Neural cell (in vitro differentiated cells): ENCODE data around the gene LRIG1. TPM values are rescaled to one million over a fixed set of nuclear protein-coding genes. Genes with fewer than 3 reads are reported as not detected.

ENCODE experiments used
- H2AFZ ChIP-seq: fragments of 200-600, 300-800 bp; sonication (generic), shearing (Covaris generic); 2 replicates; pipeline ENCODE4 v1.6.0; 2014; ENCODE audit warnings: low read depth, mild to moderate bottlenecking, antibody characterized with exemption, low read length, moderate library complexity
- H3F3A ChIP-seq: fragments of 200-600 bp; shearing (Covaris generic); 2 replicates; pipeline ENCODE4 v1.6.1; 2016; ENCODE audit warnings: mild to moderate bottlenecking, moderate library complexity, mixed read lengths, antibody characterized with exemption, low read length; ENCODE audit not compliant: insufficient read depth, poor library complexity, severe bottlenecking
- H3K27ac ChIP-seq: fragments of 200-600, 300-800 bp; sonication (generic), shearing (Covaris generic); 2 replicates; pipeline ENCODE4 v1.5.1; 2014; ENCODE audit warnings: mild to moderate bottlenecking, low read length, moderate library complexity
- H3K27me3 ChIP-seq: fragments of 300-800, 200-600 bp; sonication (generic), shearing (Covaris generic); 2 replicates; pipeline ENCODE4 v1.6.0; 2014; ENCODE audit warnings: mild to moderate bottlenecking, low read depth, low read length, moderate library complexity; ENCODE audit not compliant: insufficient read depth
- H3K36me3 ChIP-seq: fragments of 300-800, 200-600 bp; sonication (generic), shearing (Covaris generic); 2 replicates; pipeline ENCODE4 v1.5.1; 2014; ENCODE audit warnings: mild to moderate bottlenecking, antibody characterized with exemption, low read length, moderate library complexity; ENCODE audit not compliant: insufficient read depth
- H3K4me2 ChIP-seq: fragments of 300-800, 200-600 bp; sonication (generic), shearing (Covaris generic); 2 replicates; pipeline ENCODE4 v1.6.0; 2014; ENCODE audit warnings: mild to moderate bottlenecking, low read length
- H3K4me3 ChIP-seq: fragments of 300-800, 200-600 bp; sonication (generic), shearing (Covaris generic); 2 replicates; pipeline ENCODE4 v1.5.1; 2014; ENCODE audit warnings: mild to moderate bottlenecking, low read length, moderate library complexity
- H3K79me2 ChIP-seq: fragments of 200-600 bp; shearing (Covaris generic); replicated peaks from 2 replicates; pipeline ENCODE4 v1.6.0; 2014; ENCODE audit warnings: mild to moderate bottlenecking, low read length, moderate library complexity; ENCODE audit not compliant: insufficient read depth
- H3K9ac ChIP-seq: fragments of 300-800, 200-600 bp; sonication (generic), shearing (Covaris generic); 2 replicates; pipeline ENCODE4 v1.6.1; 2016; ENCODE audit warnings: mild to moderate bottlenecking, low read length, mixed read lengths
- H3K9me2 ChIP-seq: fragments of 200-600 bp; shearing (Covaris generic); 2 replicates; pipeline ENCODE4 v1.6.1; 2016; ENCODE audit warnings: mild to moderate bottlenecking, low read length, mixed read lengths; ENCODE audit not compliant: insufficient read depth
- H3K9me3 ChIP-seq: fragments of 200-600, 300-800 bp; sonication (generic), shearing (Covaris generic); 2 replicates; pipeline ENCODE4 v1.6.1; 2016; ENCODE audit warnings: mild to moderate bottlenecking, mixed run types, low read length, moderate library complexity, mixed read lengths
- H4K20me1 ChIP-seq: fragments of 200-600 bp; shearing (Covaris generic); 2 replicates; pipeline ENCODE4 v1.6.1; 2016; ENCODE audit warnings: mild to moderate bottlenecking, mixed run types; ENCODE audit not compliant: insufficient read depth
- CTCF ChIP-seq: fragments of 450-650 bp; IDR thresholded peaks from 2 replicates; pipeline ENCODE4 v1.5.1; 2014; ENCODE audit warnings: antibody characterized with exemption, mild to moderate bottlenecking, moderate library complexity; ENCODE audit not compliant: poor library complexity, severe bottlenecking
- EP300 ChIP-seq: fragments of 450-650 bp; conservative IDR thresholded peaks from 2 replicates; pipeline ENCODE4 v1.6.1; 2014; ENCODE audit warnings: antibody characterized with exemption, mild to moderate bottlenecking, moderate library complexity; ENCODE audit not compliant: poor library complexity, severe bottlenecking
- EZH2 ChIP-seq: fragments of 200-600, 300-800 bp; shearing (Covaris generic), sonication (generic); IDR thresholded peaks from 2 replicates; pipeline ENCODE4 v1.6.1; 2014; ENCODE audit warnings: antibody characterized with exemption, low read length, borderline replicate concordance, mild to moderate bottlenecking; ENCODE audit not compliant: insufficient read depth, poor library complexity, severe bottlenecking
- MXI1 ChIP-seq: fragments of 450-650 bp; conservative IDR thresholded peaks from 2 replicates; pipeline ENCODE4 v1.6.1; 2014; ENCODE audit warnings: antibody characterized with exemption, mild to moderate bottlenecking; ENCODE audit not compliant: poor library complexity, severe bottlenecking
- POLR2AphosphoS5 ChIP-seq: IDR thresholded peaks from 2 replicates; pipeline ENCODE4 v1.6.1; 2012
- RAD21 ChIP-seq: fragments of 450-650 bp; conservative IDR thresholded peaks from 2 replicates; pipeline ENCODE4 v1.6.1; 2014; ENCODE audit warnings: antibody characterized with exemption, mild to moderate bottlenecking, moderate library complexity
- REST ChIP-seq: IDR thresholded peaks from 2 replicates; pipeline ENCODE4 v1.6.1; 2012; ENCODE audit warnings: borderline replicate concordance
- SMC3 ChIP-seq: fragments of 450-650 bp; conservative IDR thresholded peaks from 2 replicates; pipeline ENCODE4 v1.6.1; 2014; ENCODE audit warnings: antibody characterized with exemption, mild to moderate bottlenecking, moderate library complexity; ENCODE audit not compliant: poor library complexity
- TAF1 ChIP-seq: IDR thresholded peaks from 2 replicates; pipeline ENCODE4 v1.6.1; 2012; ENCODE audit warnings: low read depth
- polyA plus RNA-seq: library from polyadenylated mRNA; depleted of rRNA; stranded (reverse); fragments of >200 nt; gene quantifications from 2 replicates; pipeline ENCODE4 v1.2.3, GENCODE V29; 2014

The LRIG1 gene
- polyA plus RNA-seq, 1 donor from 2014 or later: 7.1 TPM

DNA sequence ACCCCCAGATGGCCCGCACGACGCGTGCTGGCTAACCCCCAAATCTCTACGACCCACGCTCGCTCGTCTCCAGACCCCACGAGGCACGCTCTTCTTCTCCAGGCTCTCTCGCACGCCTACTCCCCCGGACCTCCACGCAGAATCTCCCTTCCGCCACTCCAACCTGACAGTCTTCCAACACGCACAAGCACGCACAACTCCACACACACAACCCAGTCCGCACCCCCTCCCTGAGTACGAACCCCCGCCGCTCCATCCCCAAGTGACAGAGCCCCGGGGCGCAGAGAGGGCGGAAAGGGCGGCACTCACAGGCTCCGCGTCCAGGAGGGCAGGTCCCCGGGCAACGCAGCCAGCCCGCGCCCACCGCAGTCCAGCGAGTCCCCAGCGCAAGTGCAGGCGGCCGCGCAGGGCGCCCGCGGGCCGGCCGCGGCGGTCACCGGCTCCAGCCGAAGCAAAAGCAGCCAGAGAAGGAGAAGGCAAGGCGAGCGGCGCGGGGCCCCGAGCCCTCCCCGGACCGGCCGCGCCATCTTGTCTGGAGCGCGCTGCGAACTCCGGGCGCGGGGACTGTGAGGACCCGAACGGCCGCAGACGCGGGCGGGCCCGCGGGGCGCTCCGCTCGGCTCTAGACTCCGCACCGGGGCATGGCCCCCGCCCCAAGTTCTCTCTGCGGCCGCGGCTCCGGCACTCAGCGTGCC, 794 bp downstream of the LRIG1 start:
- Histone ChIP-seq H3K4me3 (peak overlapping the region; percentile 72), H3K27ac (no peak overlapping the region), H4K20me1 (no peaks in the 10 kb centered on the region), H3K4me2 (no peak overlapping the region), H3K9me3 (no peaks in the 10 kb centered on the region), H2AFZ (no peak overlapping the region), H3K9ac (peak overlapping the region; percentile 63), H3K9me2 (no peaks in the 10 kb centered on the region), H3K27me3 (peaks cover 27% of the 10 kb centered on the region), H3K79me2 (peaks cover 45% of the 10 kb centered on the region), H3K36me3 (no peaks in the 10 kb centered on the region), H3F3A (no peaks in the 10 kb centered on the region)
- TF ChIP-seq EP300 (no peak), REST (no peak), RAD21 (no peak), SMC3 (peak; percentile 17), POLR2AphosphoS5 (no peak), CTCF (no peak), MXI1 (peak; percentile 30), EZH2 (no peak), TAF1 (no peak)

DNA sequence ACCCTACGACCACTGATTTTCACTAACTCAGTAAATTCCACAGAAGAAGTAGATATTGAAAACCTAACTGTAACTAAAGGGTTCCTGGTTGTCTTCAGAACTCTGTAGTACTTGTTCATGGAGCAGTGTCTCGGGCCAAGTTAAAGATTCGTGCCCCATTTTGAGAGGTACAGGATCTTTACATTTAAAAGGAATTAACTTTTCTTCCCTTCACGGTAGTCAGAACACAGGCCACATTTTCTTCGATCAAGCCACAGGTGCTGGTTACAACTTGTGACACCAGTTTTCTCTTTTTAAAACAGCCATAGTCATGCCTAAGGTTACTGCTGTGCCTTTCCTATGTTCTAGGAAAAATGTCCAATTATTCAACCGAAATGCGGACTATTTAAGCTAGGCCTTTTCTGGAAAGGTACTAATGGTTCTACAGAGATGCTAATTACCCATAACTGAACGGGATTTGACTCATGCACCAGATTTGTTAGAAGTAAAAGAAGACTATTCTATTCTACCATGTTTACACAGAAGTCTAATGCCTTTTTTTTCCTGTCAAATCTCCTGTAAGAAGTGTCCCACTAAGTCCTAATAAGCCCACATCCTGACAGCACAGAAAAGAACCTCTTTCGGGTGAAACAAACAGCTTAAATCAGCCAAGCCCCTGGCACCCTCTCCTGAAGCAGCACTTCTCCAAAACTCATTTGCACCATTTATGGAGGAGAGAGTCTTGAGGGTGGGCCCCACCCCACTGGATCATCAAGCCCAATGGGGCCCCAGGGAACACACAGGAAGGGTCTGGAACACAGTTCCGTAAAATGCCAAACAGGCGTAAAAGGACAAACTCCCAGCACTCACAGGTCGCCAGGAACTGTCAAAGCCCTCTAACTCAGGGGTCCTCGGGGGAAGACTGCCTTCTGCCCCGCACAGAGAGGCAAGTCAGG, 1.9 kb downstream of the LRIG1 start:
- H2AFZ ChIP-seq: no peak overlapping the region
- H3K27ac ChIP-seq: no peak overlapping the region
- H3K4me3 ChIP-seq: peak overlapping the region; percentile 72
- no peaks in the 10 kb centered on the region for H3K36me3 ChIP-seq
- H3F3A ChIP-seq: no peaks in the 10 kb centered on the region
- no peaks in the 10 kb centered on the region for H3K9me2 ChIP-seq
- H3K79me2 ChIP-seq: peaks cover 56% of the 10 kb centered on the region
- H3K4me2 ChIP-seq: no peak overlapping the region
- no peaks in the 10 kb centered on the region for H4K20me1 ChIP-seq
- H3K9me3 ChIP-seq: no peaks in the 10 kb centered on the region
- no peak overlapping the region for H3K9ac ChIP-seq
- TF ChIP-seq REST: no peak
- no peak for TF ChIP-seq POLR2AphosphoS5
- TF ChIP-seq SMC3: no peak
- TF ChIP-seq EZH2: no peak
- TF ChIP-seq TAF1: no peak
- TF ChIP-seq CTCF: no peak
- TF ChIP-seq EP300: no peak
- no peak for TF ChIP-seq RAD21
- TF ChIP-seq MXI1: no peak
- peaks cover 27% of the 10 kb centered on the region for H3K27me3 ChIP-seq
